LNCaP clone FGC (cell line): Measurements from ENCODE around the gene PLCB1.
"Not testable (repeated sequence)": the region's sequence is repeated elsewhere in the genome, so short reads cannot be mapped to it uniquely, and the experiment has no call there.

ENCODE experiments used
- DNase-seq: peaks from one replicate; pipeline ENCODE4 v3.0.0-alpha.2; 2011; ENCODE audit warnings: low read depth
- H3K4me3 ChIP-seq: 2 replicates; pipeline ENCODE4 v1.5.1; 2011; ENCODE audit warnings: mild to moderate bottlenecking, low read depth, low read length, control low read depth
- TF ChIP-seq, protein P1 (sequence below): IDR thresholded peaks from 2 replicates; pipeline ENCODE4 v1.5.1; 2012; ENCODE audit warnings: mild to moderate bottlenecking; ENCODE audit not compliant: control insufficient read depth, insufficient read depth; ENCODE audit errors: extremely low read depth

PLCB1 gene

GRCh38 chr20:8097307-8097706 is 34.8 kb upstream of the PLCB1 start:
- DNase-seq: no peak
- TF ChIP-seq, protein P1, sequence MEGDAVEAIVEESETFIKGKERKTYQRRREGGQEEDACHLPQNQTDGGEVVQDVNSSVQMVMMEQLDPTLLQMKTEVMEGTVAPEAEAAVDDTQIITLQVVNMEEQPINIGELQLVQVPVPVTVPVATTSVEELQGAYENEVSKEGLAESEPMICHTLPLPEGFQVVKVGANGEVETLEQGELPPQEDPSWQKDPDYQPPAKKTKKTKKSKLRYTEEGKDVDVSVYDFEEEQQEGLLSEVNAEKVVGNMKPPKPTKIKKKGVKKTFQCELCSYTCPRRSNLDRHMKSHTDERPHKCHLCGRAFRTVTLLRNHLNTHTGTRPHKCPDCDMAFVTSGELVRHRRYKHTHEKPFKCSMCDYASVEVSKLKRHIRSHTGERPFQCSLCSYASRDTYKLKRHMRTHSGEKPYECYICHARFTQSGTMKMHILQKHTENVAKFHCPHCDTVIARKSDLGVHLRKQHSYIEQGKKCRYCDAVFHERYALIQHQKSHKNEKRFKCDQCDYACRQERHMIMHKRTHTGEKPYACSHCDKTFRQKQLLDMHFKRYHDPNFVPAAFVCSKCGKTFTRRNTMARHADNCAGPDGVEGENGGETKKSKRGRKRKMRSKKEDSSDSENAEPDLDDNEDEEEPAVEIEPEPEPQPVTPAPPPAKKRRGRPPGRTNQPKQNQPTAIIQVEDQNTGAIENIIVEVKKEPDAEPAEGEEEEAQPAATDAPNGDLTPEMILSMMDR: no peak
- H3K4me3 ChIP-seq: no peak overlapping the region

- no peak for DNase-seq
- TF ChIP-seq, protein P1: no peak
- H3K4me3 ChIP-seq: no peak overlapping the region
Observed at GRCh38 chr20:8104252-8104651, 27.8 kb upstream of the PLCB1 start.

DNA sequence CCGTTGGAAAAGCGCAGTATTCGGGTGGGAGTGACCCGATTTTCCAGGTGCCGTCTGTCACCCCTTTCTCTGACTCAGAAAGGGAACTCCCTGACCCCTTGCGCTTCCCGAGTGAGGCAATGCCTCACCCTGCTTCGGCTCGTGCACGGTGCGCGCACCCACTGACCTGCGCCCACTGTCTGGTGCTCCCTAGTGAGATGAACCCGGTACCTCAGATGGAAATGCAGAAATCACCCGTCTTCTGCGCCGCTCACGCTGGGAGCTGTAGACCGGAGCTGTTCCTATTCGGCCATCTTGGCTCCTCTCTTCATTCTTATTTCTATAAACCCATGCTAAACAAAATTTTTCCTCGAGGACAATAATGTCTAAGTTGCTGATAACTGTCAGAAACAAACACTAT is 17.5 kb upstream of the PLCB1 start:
- not testable (repeated sequence) for H3K4me3 ChIP-seq, DNase-seq

GRCh38 chr20:8115436-8115835 is 16.6 kb upstream of the PLCB1 start:
- no peak for DNase-seq
- no peak overlapping the region for H3K4me3 ChIP-seq
- TF ChIP-seq, protein P1: no peak

DNA sequence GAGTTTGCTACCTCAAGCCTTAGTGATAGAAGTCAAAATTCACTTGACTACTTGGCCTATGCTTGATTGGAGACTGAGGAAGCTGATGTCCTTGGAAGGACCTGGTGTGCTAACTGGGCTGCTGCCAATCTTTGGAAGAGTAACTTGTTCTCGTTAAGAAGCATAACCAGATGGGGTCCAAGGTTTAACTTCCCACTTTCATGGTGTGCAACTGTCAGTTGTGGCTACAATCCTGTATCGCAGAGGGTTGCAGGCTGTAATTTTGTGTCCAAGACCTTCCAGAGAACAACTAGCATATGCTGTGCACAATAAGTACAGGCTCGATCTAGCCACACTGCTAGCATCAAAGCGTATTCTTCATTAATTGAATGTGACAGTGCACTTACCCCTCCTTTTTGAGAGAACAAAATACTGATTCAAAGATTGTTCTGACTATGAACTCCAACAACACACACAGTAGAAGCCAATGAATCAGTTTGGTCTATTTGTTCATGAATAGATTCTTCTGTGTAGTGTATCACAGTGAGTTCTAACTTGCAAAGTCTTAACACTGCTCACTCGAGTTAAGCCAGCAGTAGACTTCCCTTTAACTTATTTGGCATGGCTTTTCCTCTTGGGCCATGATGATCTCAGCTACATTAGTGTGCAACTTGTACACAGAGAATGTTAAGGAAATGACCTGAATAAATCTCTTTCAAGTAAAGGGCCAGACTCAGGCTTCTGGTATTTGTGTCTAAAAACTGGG is 15.8 kb upstream of the PLCB1 start:
- H3K4me3 ChIP-seq: no peak overlapping the region
- no peak for DNase-seq
- TF ChIP-seq, protein P1: no peak

DNA sequence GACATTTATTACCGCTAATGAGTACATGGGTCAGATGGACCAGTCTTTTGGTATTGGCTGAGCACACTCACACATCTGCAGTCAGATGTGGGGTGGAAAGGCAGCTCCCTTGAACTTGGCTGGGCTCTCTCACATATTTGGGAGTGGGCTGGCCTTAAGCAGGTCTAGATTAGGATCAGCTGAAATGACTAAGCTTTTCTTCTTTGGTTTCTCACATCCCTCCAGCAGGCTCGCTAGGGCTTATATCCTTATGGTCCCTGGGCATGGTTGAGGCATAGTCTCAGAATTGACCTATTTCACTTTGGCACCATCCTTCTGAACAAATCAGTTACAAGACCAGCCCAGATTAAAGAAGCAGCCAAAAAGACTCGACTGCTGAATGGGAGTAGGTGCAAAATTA is 14.4 kb upstream of the PLCB1 start:
- DNase-seq: no peak
- H3K4me3 ChIP-seq: no peak overlapping the region
- TF ChIP-seq, protein P1: no peak

- DNase-seq: peak; percentile 81
- TF ChIP-seq, protein P1: no peak
- no peak overlapping the region for H3K4me3 ChIP-seq
Observed at GRCh38 chr20:8118039-8118438, 14.0 kb upstream of the PLCB1 start.
